GM12878 (cell line): ENCODE measurements around the gene GCK. TPM values are rescaled to one million over a fixed set of nuclear protein-coding genes. Genes with fewer than 3 reads are reported as not detected.
"Not testable (repeated sequence)": the region's sequence is repeated elsewhere in the genome, so short reads cannot be mapped to it uniquely, and the experiment has no call there.

Experiments used
- ATAC-seq: fragments of 200-7000 bp; cut with Tn5 transposase; 3 replicates; pipeline ENCODE4 v1.9.1; 2020; ENCODE audit warnings: mild to moderate bottlenecking, moderate library complexity
- BruUV-seq: library from RNA; stranded (reverse); fragments of 400-500 nt; replicated peaks from 2 replicates; lab custom pipeline; 2021; lab: Mats Ljungman, UMichigan
- CTCF ChIA-PET: fragments of 300-600 bp; sonication (Branson Sonifier 250); formaldehyde crosslinking; extraction: SDS; loops from one replicate; lab custom pipeline; 2021; ENCODE audit warnings: inconsistent platforms; lab: Yijun Ruan, JAX
- POLR2A ChIA-PET: fragments of 350-600 bp; formaldehyde crosslinking; extraction: SDS; loops from one replicate; lab custom pipeline; 2021; ENCODE audit warnings: inconsistent platforms; lab: Charles Lee
- RAD21 ChIA-PET: fragments of 300-600 bp; sonication (Branson Sonifier 250); formaldehyde crosslinking; loops from one replicate; lab custom pipeline; 2023; ENCODE audit warnings: antibody characterized with exemption; ENCODE audit not compliant: unreplicated experiment; lab: Charles Lee
- SMC1A ChIA-PET: fragments of 300-600 bp; sonication (Branson Sonifier 250); formaldehyde crosslinking; loops from one replicate; lab custom pipeline; 2023; ENCODE audit not compliant: unreplicated experiment, uncharacterized antibody; lab: Charles Lee
- DNase-seq: peaks from one replicate; pipeline ENCODE4 v3.0.0-alpha.2; 2011; ENCODE audit warnings: low read depth, low spot score
- FAIRE-seq: peaks from 3 replicates; lab custom pipeline; 2011; peaks lifted over from hg19 to GRCh38; lab: Jason Lieb, UNC
- H2AFZ ChIP-seq: 2 replicates; pipeline ENCODE4 v1.6.0; 2011; ENCODE audit warnings: low read depth, low read length, control low read depth; ENCODE audit not compliant: control insufficient read depth
- H3K27ac ChIP-seq: 2 replicates; pipeline ENCODE4 v1.5.1; 2011; ENCODE audit warnings: control low read depth; ENCODE audit not compliant: control insufficient read depth, insufficient read depth
- H3K27me3 ChIP-seq, 2 experiments: replicated peaks in 1 of 2; 2 replicates each; pipeline versions ENCODE4 v1.6.0 to v1.6.1; 2011; ENCODE audit warnings: low read length in 1 of 2; ENCODE audit not compliant: control insufficient read depth in 2 of 2, insufficient read depth in 2 of 2
- H3K36me3 ChIP-seq, 2 experiments: 2 replicates each; pipeline ENCODE4 v1.5.1; 2011; ENCODE audit warnings: low read length in 1 of 2; ENCODE audit not compliant: control insufficient read depth in 2 of 2, insufficient read depth in 2 of 2
- H3K4me1 ChIP-seq: 2 replicates; pipeline ENCODE4 v1.6.1; 2011; ENCODE audit warnings: mild to moderate bottlenecking, low read length, moderate library complexity, mixed read lengths; ENCODE audit not compliant: control insufficient read depth, insufficient read depth
- H3K4me2 ChIP-seq: 2 replicates; pipeline ENCODE4 v1.6.0; 2011; ENCODE audit warnings: control low read depth; ENCODE audit not compliant: control insufficient read depth, insufficient read depth
- H3K4me3 ChIP-seq: fragments of 200-600 bp; sonication (generic); 2 replicates; pipeline ENCODE4 v1.5.1; 2016
- H3K79me2 ChIP-seq: 2 replicates; pipeline ENCODE4 v1.6.0; 2011; ENCODE audit warnings: low read length; ENCODE audit not compliant: control insufficient read depth, insufficient read depth
- H3K9ac ChIP-seq: 2 replicates; pipeline ENCODE4 v1.8.0; 2011; ENCODE audit warnings: low read length, control low read depth, mixed read lengths; ENCODE audit not compliant: control insufficient read depth, insufficient read depth
- H3K9me3 ChIP-seq: replicated peaks from 3 replicates; pipeline ENCODE4 v1.5.1; 2011; ENCODE audit warnings: mild to moderate bottlenecking, low read length; ENCODE audit not compliant: control insufficient read depth, insufficient read depth
- H4K20me1 ChIP-seq: 2 replicates; pipeline ENCODE4 v1.6.0; 2011; ENCODE audit not compliant: control insufficient read depth, insufficient read depth
- ATF3 ChIP-seq: IDR thresholded peaks from 2 replicates; pipeline ENCODE4 v1.6.1; 2011; ENCODE audit warnings: low read depth, mild to moderate bottlenecking, low read length, moderate library complexity, borderline replicate concordance; ENCODE audit errors: extremely low read depth
- CHD2 ChIP-seq: IDR thresholded peaks from 2 replicates; pipeline ENCODE4 v1.6.1; 2011; ENCODE audit warnings: low read depth, low read length, improper control_type of control experiment, borderline replicate concordance
- ESRRA ChIP-seq: IDR thresholded peaks from 2 replicates; pipeline ENCODE4 v1.6.1; 2012; ENCODE audit warnings: mild to moderate bottlenecking, low read length, improper control_type of control experiment
- GABPA ChIP-seq: IDR thresholded peaks from 2 replicates; pipeline ENCODE4 v1.6.1; 2014; ENCODE audit warnings: antibody characterized with exemption, low read depth, mild to moderate bottlenecking, inconsistent platforms
- MEF2A ChIP-seq: IDR thresholded peaks from 2 replicates; pipeline ENCODE4 v1.6.1; 2011; ENCODE audit warnings: low read depth, mild to moderate bottlenecking, low read length, moderate library complexity; ENCODE audit not compliant: insufficient read depth
- NFXL1 ChIP-seq: fragments of 450-650 bp; IDR thresholded peaks from 2 replicates; pipeline ENCODE4 v1.6.1; 2017; ENCODE audit warnings: antibody characterized with exemption, mild to moderate bottlenecking, borderline replicate concordance
- NRF1 ChIP-seq: conservative IDR thresholded peaks from 2 replicates; pipeline ENCODE4 v1.6.1; 2011; ENCODE audit warnings: mild to moderate bottlenecking, low read depth, low read length, improper control_type of control experiment
- SMARCA5 ChIP-seq: fragments of 450-650 bp; IDR thresholded peaks from 2 replicates; pipeline ENCODE4 v1.6.1; 2017; ENCODE audit warnings: mild to moderate bottlenecking
- SMC3 ChIP-seq: IDR thresholded peaks from 2 replicates; pipeline ENCODE4 v1.6.1; 2011; ENCODE audit warnings: low read length, improper control_type of control experiment, borderline replicate concordance
- YY1 ChIP-seq: IDR thresholded peaks from 2 replicates; pipeline ENCODE4 v1.6.1; 2011; ENCODE audit warnings: low read depth, mild to moderate bottlenecking, low read length
- ZBED1 ChIP-seq: IDR thresholded peaks from 2 replicates; pipeline ENCODE4 v1.6.1; 2016; ENCODE audit warnings: borderline replicate concordance
- ZBTB4 ChIP-seq: fragments of 450-650 bp; formaldehyde crosslinking; IDR thresholded peaks from 2 replicates; pipeline ENCODE4 v1.4.0; 2022; ENCODE audit warnings: mild to moderate bottlenecking, moderate library complexity
- ZNF217 ChIP-seq: fragments of 450-650 bp; IDR thresholded peaks from 2 replicates; pipeline ENCODE4 v1.6.1; 2017; ENCODE audit warnings: antibody characterized with exemption, mild to moderate bottlenecking
- WGBS: methylation state at CpG from one replicate; pipeline ENCODE4 v1.1.6; 2016; ENCODE audit warnings: low lambda C conversion rate; ENCODE audit not compliant: insufficient replicate concordance, insufficient coverage; ENCODE audit errors: missing lambda C conversion rate; 5-methylcytosine and 5-hydroxymethylcytosine counted together
- in situ Hi-C: fragments of 300-500 bp; cut with MboI; formaldehyde crosslinking; loops from 9 replicates; pipeline ENCODE4 v1.14.3; 2018; ENCODE audit warnings: mixed read lengths
- intact Hi-C: fragments of 100-400 bp; cut with micrococcal nuclease; formaldehyde crosslinking; loops from one replicate; pipeline ENCODE4 v1.14.2; 2022; ENCODE audit not compliant: unreplicated experiment
- polyA plus RNA-seq, 11 experiments: library from polyadenylated mRNA; depleted of rRNA in 4 of 11; unstranded in 6 of 11; stranded (reverse) in 5 of 11; fragments of >200 nt; fragmentation: Nextera tagmentation in 4 of 11; fragmentation: Illumina TruSeq in 1 of 11; extraction: Ambion mirVana in 4 of 11; extraction: Trizol in 1 of 11; gene quantifications; 1 replicate in 1 of 11; 2 replicates in 10 of 11; pipeline versions ENCODE4 v1.2.1 to v1.2.3, GENCODE V29; 2011 to 2016; ENCODE audit warnings: inconsistent platforms in 2 of 11, missing spikeins in 2 of 11, low read depth in 1 of 11
- total RNA-seq, 4 experiments: library from RNA; depleted of rRNA in 3 of 4; stranded (reverse); fragments of >200 nt in 3 of 4; fragmentation: Illumina TruSeq in 1 of 4; extraction: Trizol in 1 of 4; gene quantifications; 2 replicates each; pipeline versions ENCODE4 v1.2.1 to v1.2.3, GENCODE V29; 2013 to 2021

The GCK gene
- total and polyA plus RNA-seq, 10 of the 15 experiments (the other 5 are each of a cell fraction or from before 2014, with no cell fraction given) = 0.06 to 0.16 TPM; not detected in 8

GRCh38 chr7:44175730-44176129 lies 13.5 kb downstream of the GCK start (continued):
- no peak for TF ChIP-seq MEF2A
- no peak for TF ChIP-seq SMARCA5
- no peak for TF ChIP-seq CHD2
- TF ChIP-seq ZBED1 = no peak

- H3K27ac ChIP-seq, ATAC-seq, H3K4me1 ChIP-seq, H2AFZ ChIP-seq, H3K9me3 ChIP-seq, SMC1A ChIA-PET, H3K9ac ChIP-seq, RAD21 ChIA-PET, intact Hi-C loops, CTCF ChIA-PET, H3K4me2 ChIP-seq, H3K27me3 ChIP-seq, FAIRE-seq, H3K79me2 ChIP-seq, BruUV-seq, in situ Hi-C loops, H3K4me3 ChIP-seq, H3K36me3 ChIP-seq, DNase-seq, H4K20me1 ChIP-seq: not testable (repeated sequence)
- 0% methylated on average over 1 of the region's 1 CpG for WGBS
- POLR2A ChIA-PET = interaction anchor here (0.6 kb wide), 1 partner anchor 125 kb away, joined by 8 read pairs; no protein-coding TSS in a partner anchor
Measured at GRCh38 chr7:44174694-44174948, 14.6 kb downstream of the GCK start.

- CTCF ChIA-PET = interaction anchor here (0.6 kb wide), 1 partner anchor 559 kb away, joined by 3 read pairs; no protein-coding TSS in a partner anchor
- RAD21 ChIA-PET = no interaction called here
- no TSS peak for BruUV-seq
- Histone ChIP-seq H3K9ac (no peak overlapping the region), H3K27ac (no peak overlapping the region), H3K4me1 (no peaks in the 10 kb centered on the region), H3K4me3 (no peak overlapping the region), H4K20me1 (no peaks in the 10 kb centered on the region), H3K27me3 (peaks cover 0 to 2% of the 10 kb centered on the region in 2 experiments; a peak in 2 of 4 replicates), H2AFZ (no peak overlapping the region), H3K9me3 (no peaks in the 10 kb centered on the region), H3K4me2 (no peak overlapping the region), H3K79me2 (no peaks in the 10 kb centered on the region), H3K36me3 (no peaks in the 10 kb centered on the region)
- DNase-seq (no peak), FAIRE-seq (no peak), ATAC-seq (no peak)
- SMC1A ChIA-PET = no interaction called here
- POLR2A ChIA-PET = no interaction called here
- intact Hi-C loops = no loop called here
- 28% methylated on average over 3 of the region's 3 CpGs for WGBS
- in situ Hi-C loops = no loop called here
- TF ChIP-seq ZNF217 = no peak
- no peak for TF ChIP-seq ESRRA
- no peak for TF ChIP-seq NFXL1
- TF ChIP-seq ZBTB4 = no peak
- no peak for TF ChIP-seq SMC3
- TF ChIP-seq ATF3 = no peak
- no peak for TF ChIP-seq YY1
- TF ChIP-seq NRF1 = no peak
- TF ChIP-seq GABPA = no peak
Measured at GRCh38 chr7:44173911-44174693, 15.1 kb downstream of the GCK start.
